ENCODE data around the gene ADGRF5. TPM values are rescaled to one million over a fixed set of nuclear protein-coding genes. Genes with fewer than 3 reads are reported as not detected.
"Not testable (repeated sequence)": the region's sequence is repeated elsewhere in the genome, so short reads cannot be mapped to it uniquely, and the experiment has no call there.

ADGRF5 gene
- total RNA-seq, 4 donors from 2014 or later, result 3.8 to 9.9 (median 5.4) TPM

DNA sequence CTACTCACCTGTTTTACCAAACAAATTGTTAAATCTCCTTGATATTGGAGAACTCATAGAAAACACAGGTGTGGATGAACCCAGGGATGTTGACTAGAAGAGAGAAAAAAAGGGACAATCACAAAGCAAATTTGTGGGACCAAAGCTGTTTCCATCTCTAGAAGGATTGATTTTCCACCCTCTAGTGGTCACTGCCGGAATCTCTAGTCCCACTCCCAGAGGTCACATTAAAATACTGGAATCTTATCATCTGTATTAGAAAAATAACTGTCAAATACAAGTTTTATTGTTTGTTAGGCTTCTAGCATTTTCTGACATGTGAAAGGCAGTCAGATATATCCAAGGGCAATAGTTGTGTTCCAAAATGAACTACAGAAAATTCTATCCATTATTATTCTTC is 65.8 kb downstream of the ADGRF5 start:
- not testable (repeated sequence) for H3K4me1 ChIP-seq, H3K4me3 ChIP-seq, H3K27me3 ChIP-seq, H3K27ac ChIP-seq, H3K36me3 ChIP-seq, H3K9me3 ChIP-seq
- TF ChIP-seq, protein P1, sequence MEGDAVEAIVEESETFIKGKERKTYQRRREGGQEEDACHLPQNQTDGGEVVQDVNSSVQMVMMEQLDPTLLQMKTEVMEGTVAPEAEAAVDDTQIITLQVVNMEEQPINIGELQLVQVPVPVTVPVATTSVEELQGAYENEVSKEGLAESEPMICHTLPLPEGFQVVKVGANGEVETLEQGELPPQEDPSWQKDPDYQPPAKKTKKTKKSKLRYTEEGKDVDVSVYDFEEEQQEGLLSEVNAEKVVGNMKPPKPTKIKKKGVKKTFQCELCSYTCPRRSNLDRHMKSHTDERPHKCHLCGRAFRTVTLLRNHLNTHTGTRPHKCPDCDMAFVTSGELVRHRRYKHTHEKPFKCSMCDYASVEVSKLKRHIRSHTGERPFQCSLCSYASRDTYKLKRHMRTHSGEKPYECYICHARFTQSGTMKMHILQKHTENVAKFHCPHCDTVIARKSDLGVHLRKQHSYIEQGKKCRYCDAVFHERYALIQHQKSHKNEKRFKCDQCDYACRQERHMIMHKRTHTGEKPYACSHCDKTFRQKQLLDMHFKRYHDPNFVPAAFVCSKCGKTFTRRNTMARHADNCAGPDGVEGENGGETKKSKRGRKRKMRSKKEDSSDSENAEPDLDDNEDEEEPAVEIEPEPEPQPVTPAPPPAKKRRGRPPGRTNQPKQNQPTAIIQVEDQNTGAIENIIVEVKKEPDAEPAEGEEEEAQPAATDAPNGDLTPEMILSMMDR (IDR thresholded peaks at IDR 0.05), result peak in 4 of 6 experiments; percentile 52 to 61 (median 60)
- DNase-seq, result peak in 1 of 3 donors; percentile 69

DNA sequence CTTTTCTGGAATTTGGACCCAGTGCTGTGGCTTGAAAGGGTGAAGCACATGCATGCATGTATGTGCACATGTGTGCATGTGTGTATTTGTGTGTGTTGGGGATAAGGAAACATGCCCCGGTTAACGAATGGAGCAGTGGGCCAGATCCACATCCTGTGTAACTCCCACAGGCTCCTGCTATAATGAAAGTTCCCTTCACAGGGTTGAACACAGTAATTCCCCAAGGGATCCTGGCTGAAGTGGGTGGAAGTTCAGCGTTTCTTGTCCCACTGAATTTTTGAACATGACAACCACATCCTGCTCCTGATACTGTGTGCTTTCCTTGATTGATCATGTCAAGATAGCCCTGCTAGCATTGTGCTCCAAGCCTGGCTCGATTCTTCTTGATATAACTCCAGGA is 70.2 kb downstream of the ADGRF5 start:
- not testable (repeated sequence) for H3K9me3 ChIP-seq, H3K36me3 ChIP-seq, H3K27me3 ChIP-seq, H3K27ac ChIP-seq, H3K4me1 ChIP-seq, H3K4me3 ChIP-seq, DNase-seq

DNA sequence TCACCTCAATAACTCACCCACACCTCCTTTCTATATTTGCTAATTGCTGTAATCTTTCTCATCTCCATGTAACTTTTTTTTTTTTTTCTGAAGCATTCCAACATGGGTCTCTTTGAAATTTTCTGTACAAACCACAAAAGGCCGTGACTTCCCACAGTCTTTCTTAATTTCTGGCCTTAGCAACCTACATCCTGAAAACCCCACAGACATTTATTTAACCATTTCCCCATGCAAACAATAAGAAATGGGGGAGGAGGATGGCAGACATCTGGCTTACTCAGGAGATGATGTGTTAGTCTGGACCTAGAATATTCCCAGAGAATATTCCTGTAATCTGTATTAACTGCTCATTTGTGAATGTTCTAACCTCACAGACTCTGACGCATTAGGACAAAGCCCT is 70.9 kb downstream of the ADGRF5 start:
- H3K36me3 ChIP-seq, result no peaks in the 10 kb centered on the region
- H3K4me1 ChIP-seq, result peaks cover 0 to 10% (median 0%) of the 10 kb centered on the region in 4 donors
- H3K27me3 ChIP-seq, result no peaks in the 10 kb centered on the region
- TF ChIP-seq POLR2A (IDR thresholded peaks at IDR 0.05), result no peak
- TF ChIP-seq, protein P1 (IDR thresholded peaks at IDR 0.05), result no peak
- H3K4me3 ChIP-seq, result no peak overlapping the region
- DNase-seq, result no peak
- no peaks in the 10 kb centered on the region for H3K9me3 ChIP-seq
- no peak overlapping the region for H3K27ac ChIP-seq

DNA sequence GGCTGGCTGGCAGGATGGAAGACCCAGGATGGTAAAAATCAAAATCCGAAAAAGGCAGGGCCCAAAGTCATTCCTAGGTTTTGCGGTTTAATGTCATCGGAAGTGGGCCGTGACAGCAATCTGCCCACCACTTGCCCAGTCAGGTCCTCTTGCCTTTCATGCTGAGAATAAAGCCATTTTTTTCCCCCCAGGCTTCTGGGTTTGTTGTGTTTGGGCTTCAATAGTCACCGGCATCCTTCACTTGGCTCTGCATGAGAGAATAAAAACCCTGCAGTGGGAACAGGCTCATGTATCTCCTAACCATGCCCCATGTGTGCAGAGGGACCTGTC is 72.4 kb downstream of the ADGRF5 start:
- no peak for DNase-seq
- H3K27ac ChIP-seq, result no peak overlapping the region
- peaks cover 0 to 10% (median 0%) of the 10 kb centered on the region in 4 donors for H3K4me1 ChIP-seq
- no peaks in the 10 kb centered on the region for H3K36me3 ChIP-seq
- no peaks in the 10 kb centered on the region for H3K9me3 ChIP-seq
- no peaks in the 10 kb centered on the region for H3K27me3 ChIP-seq
- TF ChIP-seq, protein P1 (IDR thresholded peaks at IDR 0.05), result no peak
- no peak for TF ChIP-seq POLR2A (IDR thresholded peaks at IDR 0.05)
- H3K4me3 ChIP-seq, result no peak overlapping the region

DNA sequence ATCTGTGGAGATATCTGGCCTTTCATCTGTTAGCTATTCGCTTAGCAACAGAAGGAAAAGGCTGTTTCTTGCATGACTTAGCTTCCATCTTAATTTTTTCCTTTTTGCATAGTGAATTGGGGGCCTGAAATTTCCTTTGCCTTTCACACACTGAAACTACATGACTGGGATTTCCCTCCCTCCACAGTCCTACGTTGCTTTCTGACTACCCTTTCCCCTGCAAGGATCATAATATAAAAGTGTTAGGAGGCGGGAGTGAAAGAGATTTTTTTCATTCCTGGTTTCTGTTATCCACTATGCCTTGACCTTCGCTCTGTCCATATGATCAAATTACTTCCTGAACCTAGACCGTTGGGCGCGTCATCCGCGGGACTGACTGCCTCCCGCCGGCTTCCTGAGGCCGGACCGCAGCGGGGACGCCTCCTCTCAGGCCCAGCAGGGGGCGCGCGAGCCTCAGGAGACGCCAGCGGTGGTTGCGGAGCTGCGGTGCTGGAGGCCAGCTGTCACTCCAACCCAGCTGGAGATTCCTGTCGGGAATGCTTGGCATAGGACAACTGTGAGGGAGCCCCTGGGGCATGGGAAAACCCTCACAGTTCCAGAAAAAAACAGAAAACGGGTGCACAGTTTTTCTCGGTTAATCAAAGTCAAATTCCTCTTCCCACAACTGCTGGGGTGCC is 72.9 kb downstream of the ADGRF5 start:
- no peaks in the 10 kb centered on the region for H3K36me3 ChIP-seq
- no peak overlapping the region for H3K4me3 ChIP-seq
- DNase-seq, result peak; percentile 53 to 95 (median 93)
- H3K27ac ChIP-seq, result peak overlapping the region in 2 of 4 donors; percentile 1 to 38
- no peaks in the 10 kb centered on the region for H3K27me3 ChIP-seq
- H3K9me3 ChIP-seq, result no peaks in the 10 kb centered on the region
- H3K4me1 ChIP-seq, result peaks cover 0 to 10% (median 0%) of the 10 kb centered on the region in 4 donors
- TF ChIP-seq, protein P1 (IDR thresholded peaks at IDR 0.05), result peak; percentile 21 to 98 (median 90)
- TF ChIP-seq POLR2A (IDR thresholded peaks at IDR 0.05), result no peak

DNA sequence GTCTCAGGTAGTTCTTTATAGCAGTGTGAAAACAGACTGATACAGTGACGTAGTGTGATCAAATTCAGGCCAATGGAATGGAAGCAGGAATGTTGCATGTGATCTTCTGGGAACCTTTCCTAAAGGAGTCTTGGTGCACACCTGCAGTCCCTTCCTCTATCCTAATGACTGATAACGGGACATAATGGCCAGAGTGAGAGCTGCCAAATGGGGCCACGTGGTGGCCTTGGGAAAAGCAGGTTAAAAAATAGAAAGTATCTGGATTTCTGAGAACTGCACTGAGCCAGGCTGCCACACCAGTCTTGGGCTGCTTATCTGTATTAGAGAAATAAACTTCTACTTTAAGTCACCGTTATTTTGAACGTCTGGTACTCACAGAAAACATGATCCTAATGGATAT is 76.6 kb downstream of the ADGRF5 start:
- Histone ChIP-seq H3K4me3 (no peak overlapping the region), H3K9me3 (peaks cover 0 to 7% (median 3%) of the 10 kb centered on the region in 4 donors), H3K27me3 (no peaks in the 10 kb centered on the region), H3K4me1 (peaks cover 0 to 10% (median 0%) of the 10 kb centered on the region in 4 donors), H3K27ac (no peak overlapping the region), H3K36me3 (no peaks in the 10 kb centered on the region)
- TF ChIP-seq, protein P1 (IDR thresholded peaks at IDR 0.05), result no peak
- no peak for TF ChIP-seq POLR2A (IDR thresholded peaks at IDR 0.05)
- DNase-seq, result no peak

DNA sequence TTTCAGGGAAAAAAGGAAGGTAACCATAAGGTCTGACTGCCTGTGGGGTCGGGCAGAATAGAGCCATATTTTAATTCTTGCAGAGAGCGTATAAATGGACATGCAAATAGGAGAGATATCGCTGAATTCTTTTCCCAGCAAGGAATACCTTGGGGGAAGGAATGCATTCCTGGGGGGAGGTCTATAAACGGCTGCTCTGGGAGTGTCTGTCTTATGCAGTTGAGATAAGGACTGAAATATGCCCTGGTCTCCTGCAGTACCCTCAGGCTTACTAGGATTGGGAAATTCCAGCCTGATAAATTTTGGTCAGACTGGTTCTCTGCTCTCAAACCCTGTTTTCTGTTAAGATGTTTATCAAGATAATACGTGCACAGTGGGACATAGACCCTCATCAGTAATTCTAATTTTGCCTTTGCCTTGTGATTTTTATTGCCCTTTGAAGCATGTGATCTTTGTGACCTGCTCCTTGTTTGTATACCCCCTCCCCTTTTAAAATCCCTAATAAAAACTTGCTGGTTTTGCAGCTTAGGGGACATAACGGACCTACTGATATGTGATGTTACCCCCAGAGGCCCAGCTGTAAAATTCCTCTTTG is 79.4 kb downstream of the ADGRF5 start:
- not testable (repeated sequence) for H3K4me3 ChIP-seq, H3K27me3 ChIP-seq, H3K4me1 ChIP-seq, H3K9me3 ChIP-seq, H3K36me3 ChIP-seq, H3K27ac ChIP-seq, DNase-seq

All from Peyer's patch (tissue), 4 donors.